ENCODE data around the gene CLSTN2. TPM values are rescaled to one million over a fixed set of nuclear protein-coding genes. Genes with fewer than 3 reads are reported as not detected.

The CLSTN2 gene
- total and polyA plus RNA-seq, 2 of the 4 experiments (the other 2 are of a cell fraction) = under 0.01 to 0.07 TPM

DNA sequence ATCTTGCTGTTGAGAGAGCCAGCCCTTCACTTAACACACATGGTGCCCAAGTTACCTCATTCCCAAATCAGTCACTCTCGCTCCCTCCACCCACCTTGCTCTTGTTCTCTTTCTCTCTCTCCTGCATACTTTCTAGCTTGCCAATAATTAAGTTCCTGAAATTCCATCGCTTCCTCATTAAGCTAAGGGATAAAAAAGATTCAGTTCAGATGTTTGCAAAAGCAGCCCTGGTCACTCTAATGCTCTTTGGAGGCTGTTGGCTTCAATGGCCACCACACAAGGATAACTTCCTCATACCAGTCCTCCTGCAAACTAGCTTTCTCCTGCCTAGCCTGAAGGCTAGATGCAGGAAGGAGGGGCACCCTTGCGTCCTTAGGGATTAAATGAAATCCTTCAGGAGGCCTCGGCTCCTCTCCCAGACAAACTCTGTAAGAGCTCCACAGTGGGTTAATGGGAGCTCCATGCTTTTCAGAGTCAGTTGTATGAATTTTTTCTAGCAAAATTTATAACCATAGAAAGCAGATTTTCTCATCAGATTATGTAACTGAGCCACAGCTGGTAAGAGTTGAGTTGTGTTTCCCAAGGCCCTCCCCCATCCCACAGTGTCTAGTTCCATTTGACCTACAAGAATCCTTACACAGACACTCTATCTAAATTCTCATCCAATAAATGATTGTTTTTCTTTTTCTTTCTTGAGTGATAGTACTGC lies 566.2 kb downstream of the CLSTN2 start:
- H4K91ac ChIP-seq (ENCODE audit: insufficient read depth, low read depth, low read length) = no peak overlapping the region
- intact Hi-C loops (cut with micrococcal nuclease) = no loop called here

More for the DNA sequence above, 566.2 kb downstream of the CLSTN2 start:
- Histone ChIP-seq H2BK15ac (ENCODE audit: low read depth, low read length) (no peak overlapping the region), H3K9ac (ENCODE audit: low read depth, low read length) (no peak overlapping the region), H3K36me3 (ENCODE audit: control insufficient read depth, insufficient read depth, low read length) (no peaks in the 10 kb centered on the region), H3K23ac (ENCODE audit: low read depth, low read length) (no peak overlapping the region), H4K20me1 (ENCODE audit: insufficient read depth, low read length) (no peaks in the 10 kb centered on the region), H2BK5ac (ENCODE audit: low read depth, low read length, poor library complexity, severe bottlenecking) (no peak overlapping the region), H2BK120ac (ENCODE audit: low read depth, low read length) (no peak overlapping the region), H3K56ac (ENCODE audit: extremely low read depth, insufficient read depth, low read length) (no peak overlapping the region), H3K27me3 (ENCODE audit: control insufficient read depth, insufficient read depth, low read length) (no peaks in the 10 kb centered on the region), H4K8ac (ENCODE audit: low read depth in 2 of 2, low read length in 2 of 2) (no peak overlapping the region), H2AK5ac (ENCODE audit: low read depth, low read length) (no peak overlapping the region), H3K9me1 (ENCODE audit: insufficient read depth, low read length) (no peaks in the 10 kb centered on the region), H3K9me3 (ENCODE audit: control insufficient read depth, insufficient read depth, low read length) (0 out of 2 replicates have a peak, but pooled peaks cover 2% of the 10 kb centered on the region), H3K27ac (ENCODE audit: insufficient read depth, low read length) (no peak overlapping the region), H4K5ac (ENCODE audit: low read depth, low read length) (no peak overlapping the region), H3K14ac (replicated peaks; ENCODE audit: low read depth, low read length) (no peak overlapping the region), H3K4ac (ENCODE audit: low read depth, low read length) (no peak overlapping the region), H3K18ac (ENCODE audit: low read depth, low read length) (no peak overlapping the region), H3K4me3 (ENCODE audit: insufficient read depth, low read depth, low read length) (no peak overlapping the region), H2BK20ac (ENCODE audit: low read depth, low read length) (no peak overlapping the region), H2AK9ac (replicated peaks; ENCODE audit: low read depth, low read length, poor library complexity) (no peak overlapping the region), H2AFZ (replicated peaks; ENCODE audit: low read length, poor library complexity) (no peak overlapping the region), H3K4me1 (ENCODE audit: control insufficient read depth, insufficient read depth, low read length) (no peaks in the 10 kb centered on the region), H3K4me2 (ENCODE audit: low read depth, low read length) (no peak overlapping the region), H3K79me1 (ENCODE audit: low read depth in 1 of 2, low read length in 2 of 2) (no peaks in the 10 kb centered on the region)
- WGBS, 2 experiments (ENCODE audit: extremely low coverage in 2 of 2, insufficient read length in 1 of 2) = 40% methylated on average over 1 of the region's 4 CpGs; no CpG with 5 or more reads in 1 of the 2 experiments
- no TSS peak for BruUV-seq (replicated peaks)
- in situ Hi-C loops (cut with MboI; ENCODE audit: low sequenced_read_pairs) (no loop called here), dilution Hi-C loops (cut with HindIII; ENCODE audit: low sequenced_read_pairs, unreplicated experiment) (no loop called here)
- no peak for ATAC-seq (ENCODE audit: low read depth)
- ChIA-PET POLR2A (ENCODE audit: unreplicated experiment) (no interaction called here), CTCF (no interaction called here)
- TF ChIP-seq, protein P1, sequence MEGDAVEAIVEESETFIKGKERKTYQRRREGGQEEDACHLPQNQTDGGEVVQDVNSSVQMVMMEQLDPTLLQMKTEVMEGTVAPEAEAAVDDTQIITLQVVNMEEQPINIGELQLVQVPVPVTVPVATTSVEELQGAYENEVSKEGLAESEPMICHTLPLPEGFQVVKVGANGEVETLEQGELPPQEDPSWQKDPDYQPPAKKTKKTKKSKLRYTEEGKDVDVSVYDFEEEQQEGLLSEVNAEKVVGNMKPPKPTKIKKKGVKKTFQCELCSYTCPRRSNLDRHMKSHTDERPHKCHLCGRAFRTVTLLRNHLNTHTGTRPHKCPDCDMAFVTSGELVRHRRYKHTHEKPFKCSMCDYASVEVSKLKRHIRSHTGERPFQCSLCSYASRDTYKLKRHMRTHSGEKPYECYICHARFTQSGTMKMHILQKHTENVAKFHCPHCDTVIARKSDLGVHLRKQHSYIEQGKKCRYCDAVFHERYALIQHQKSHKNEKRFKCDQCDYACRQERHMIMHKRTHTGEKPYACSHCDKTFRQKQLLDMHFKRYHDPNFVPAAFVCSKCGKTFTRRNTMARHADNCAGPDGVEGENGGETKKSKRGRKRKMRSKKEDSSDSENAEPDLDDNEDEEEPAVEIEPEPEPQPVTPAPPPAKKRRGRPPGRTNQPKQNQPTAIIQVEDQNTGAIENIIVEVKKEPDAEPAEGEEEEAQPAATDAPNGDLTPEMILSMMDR (conservative IDR thresholded peaks at IDR 0.05; ENCODE audit: low read depth, low read length) = no peak
- TF ChIP-seq NFE2L2 (IDR thresholded peaks at IDR 0.05; ENCODE audit: low read depth, low read length) (no peak), RAD21 (IDR thresholded peaks at IDR 0.05; ENCODE audit: low read length) (no peak), MAZ (IDR thresholded peaks at IDR 0.05; ENCODE audit: borderline replicate concordance, low read depth, low read length) (no peak), MXI1 (IDR thresholded peaks at IDR 0.05; ENCODE audit: borderline replicate concordance, low read depth, low read length) (no peak), MAFK (IDR thresholded peaks at IDR 0.05; ENCODE audit: low read depth, low read length) (no peak), FOS (IDR thresholded peaks at IDR 0.05; ENCODE audit: low read depth, low read length) (no peak), RFX5 (IDR thresholded peaks at IDR 0.05; ENCODE audit: low read depth, low read length) (no peak), BHLHE40 (IDR thresholded peaks at IDR 0.05; ENCODE audit: low read depth, low read length) (no peak), ELK1 (IDR thresholded peaks at IDR 0.05; ENCODE audit: borderline replicate concordance, low read depth, low read length) (no peak), CEBPB (IDR thresholded peaks at IDR 0.05; ENCODE audit: low read depth, low read length) (no peak), POLR2A (IDR thresholded peaks at IDR 0.05; ENCODE audit: low read depth, low read length) (no peak)
- TF ChIP-seq, protein P2, sequence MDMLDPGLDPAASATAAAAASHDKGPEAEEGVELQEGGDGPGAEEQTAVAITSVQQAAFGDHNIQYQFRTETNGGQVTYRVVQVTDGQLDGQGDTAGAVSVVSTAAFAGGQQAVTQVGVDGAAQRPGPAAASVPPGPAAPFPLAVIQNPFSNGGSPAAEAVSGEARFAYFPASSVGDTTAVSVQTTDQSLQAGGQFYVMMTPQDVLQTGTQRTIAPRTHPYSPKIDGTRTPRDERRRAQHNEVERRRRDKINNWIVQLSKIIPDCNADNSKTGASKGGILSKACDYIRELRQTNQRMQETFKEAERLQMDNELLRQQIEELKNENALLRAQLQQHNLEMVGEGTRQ (IDR thresholded peaks at IDR 0.05; ENCODE audit: low read depth, low read length) = no peak
- no peak for DNase-seq

Measured in IMR-90 (cell line).